Fibroblast of mammary gland (primary cell): ENCODE measurements around the gene GRIA1.
A peak's percentile ranks its signal among the peaks of the same experiment; 100 is the strongest.

ENCODE experiments used
- DNase-seq: peaks from one replicate; pipeline ENCODE4 v3.0.0-alpha.2; 2010; ENCODE audit warnings: low read depth
- H3K4me3 ChIP-seq: 2 replicates; pipeline ENCODE4 v1.5.1; 2011; ENCODE audit warnings: low read depth, mild to moderate bottlenecking, low read length, moderate library complexity; ENCODE audit not compliant: control insufficient read depth
- CTCF ChIP-seq: conservative IDR thresholded peaks from 2 replicates; pipeline ENCODE4 v1.5.1; 2011; ENCODE audit warnings: low read depth, low read length, inconsistent platforms; ENCODE audit not compliant: control insufficient read depth, insufficient read depth

Gene GRIA1

GRCh38 chr5:153756540-153756939, 266.1 kb downstream of the GRIA1 start:
- H3K4me3 ChIP-seq, result no peak overlapping the region
- DNase-seq, result peak; percentile 33
- TF ChIP-seq CTCF, result peak; percentile 35

DNA sequence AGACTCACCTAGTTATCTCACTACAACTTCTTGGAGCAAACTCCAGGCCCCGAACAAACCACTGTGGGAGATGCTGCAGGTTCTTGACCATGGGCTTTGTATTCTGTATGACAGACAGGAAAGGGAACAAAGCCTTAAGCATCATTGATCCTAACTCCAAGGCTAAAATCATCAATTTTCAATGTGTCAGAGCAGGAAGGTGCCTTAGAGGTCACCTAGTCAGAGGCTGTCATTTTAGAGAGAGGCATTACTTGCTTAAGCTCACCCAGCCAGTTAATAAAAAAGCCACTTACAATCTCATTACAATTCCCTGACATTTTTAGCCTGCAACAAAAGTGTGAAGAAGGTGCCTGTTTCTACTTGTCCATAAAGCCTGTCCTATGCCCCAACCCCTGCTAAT, 275.5 kb downstream of the GRIA1 start:
- no peak for DNase-seq
- no peak overlapping the region for H3K4me3 ChIP-seq
- no peak for TF ChIP-seq CTCF

- DNase-seq, result no peak
- TF ChIP-seq CTCF, result no peak
- H3K4me3 ChIP-seq, result no peak overlapping the region
These were observed 277.0 kb downstream of the GRIA1 start for GRCh38 chr5:153767221-153768188.

DNA sequence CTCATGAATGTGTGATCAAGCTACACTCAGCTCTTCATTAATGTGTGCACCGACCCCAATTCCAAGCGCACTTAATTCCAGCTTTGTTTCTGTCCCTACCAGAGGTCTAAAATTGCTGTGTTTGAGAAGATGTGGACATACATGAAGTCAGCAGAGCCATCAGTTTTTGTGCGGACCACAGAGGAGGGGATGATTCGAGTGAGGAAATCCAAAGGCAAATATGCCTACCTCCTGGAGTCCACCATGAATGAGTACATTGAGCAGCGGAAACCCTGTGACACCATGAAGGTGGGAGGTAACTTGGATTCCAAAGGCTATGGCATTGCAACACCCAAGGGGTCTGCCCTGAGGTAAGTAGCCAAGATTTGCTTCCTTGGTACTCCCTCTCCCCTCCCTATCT, 279.6 kb downstream of the GRIA1 start:
- H3K4me3 ChIP-seq, result no peak overlapping the region
- TF ChIP-seq CTCF, result no peak
- DNase-seq, result no peak

- DNase-seq, result no peak
- H3K4me3 ChIP-seq, result no peak overlapping the region
- TF ChIP-seq CTCF, result no peak
These were observed 284.2 kb downstream of the GRIA1 start for GRCh38 chr5:153774686-153775085.

- no peak overlapping the region for H3K4me3 ChIP-seq
- no peak for TF ChIP-seq CTCF
- DNase-seq, result no peak
These were observed 285.5 kb downstream of the GRIA1 start for GRCh38 chr5:153775923-153776322.
